ENCODE data around the gene MUC5AC.
"Not testable (repeated sequence)": the region's sequence is repeated elsewhere in the genome, so short reads cannot be mapped to it uniquely, and the experiment has no call there.

MUC5AC gene

DNA sequence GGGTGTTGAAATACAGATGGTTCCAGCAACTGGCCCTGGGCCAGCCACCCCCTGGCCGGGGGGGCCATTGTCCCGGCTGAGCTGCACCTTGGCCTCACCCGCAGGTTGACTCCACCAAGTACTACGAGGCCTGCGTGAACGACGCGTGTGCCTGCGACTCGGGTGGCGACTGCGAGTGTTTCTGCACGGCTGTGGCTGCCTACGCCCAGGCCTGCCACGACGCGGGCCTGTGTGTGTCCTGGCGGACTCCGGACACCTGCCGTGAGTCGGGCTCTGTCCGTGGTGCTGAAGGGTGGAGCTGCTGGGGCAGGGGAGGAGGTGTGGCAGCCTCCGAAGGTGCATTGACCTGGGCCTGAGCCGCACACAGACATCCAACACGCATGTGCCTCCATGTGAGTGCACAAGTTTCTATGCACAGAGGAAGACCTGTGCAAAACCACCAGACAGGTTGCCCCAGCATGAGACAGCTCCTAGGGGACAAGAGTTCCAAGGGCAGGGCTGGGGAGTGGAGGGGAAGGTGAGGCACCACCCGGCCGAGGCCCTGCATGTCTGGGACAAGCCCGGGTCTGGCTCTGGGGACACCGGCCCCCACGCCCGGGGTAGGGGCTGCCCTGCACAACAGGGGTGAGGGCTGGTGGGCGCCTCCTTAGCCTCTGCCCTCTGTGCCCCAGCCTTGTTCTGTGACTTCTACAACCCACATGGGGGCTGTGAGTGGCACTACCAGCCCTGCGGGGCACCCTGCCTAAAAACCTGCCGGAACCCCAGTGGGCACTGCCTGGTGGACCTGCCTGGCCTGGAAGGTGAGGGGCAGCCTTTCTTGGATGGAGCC is 81.2 kb downstream of the MUC5AC start:
- no peak for DNase-seq

DNA sequence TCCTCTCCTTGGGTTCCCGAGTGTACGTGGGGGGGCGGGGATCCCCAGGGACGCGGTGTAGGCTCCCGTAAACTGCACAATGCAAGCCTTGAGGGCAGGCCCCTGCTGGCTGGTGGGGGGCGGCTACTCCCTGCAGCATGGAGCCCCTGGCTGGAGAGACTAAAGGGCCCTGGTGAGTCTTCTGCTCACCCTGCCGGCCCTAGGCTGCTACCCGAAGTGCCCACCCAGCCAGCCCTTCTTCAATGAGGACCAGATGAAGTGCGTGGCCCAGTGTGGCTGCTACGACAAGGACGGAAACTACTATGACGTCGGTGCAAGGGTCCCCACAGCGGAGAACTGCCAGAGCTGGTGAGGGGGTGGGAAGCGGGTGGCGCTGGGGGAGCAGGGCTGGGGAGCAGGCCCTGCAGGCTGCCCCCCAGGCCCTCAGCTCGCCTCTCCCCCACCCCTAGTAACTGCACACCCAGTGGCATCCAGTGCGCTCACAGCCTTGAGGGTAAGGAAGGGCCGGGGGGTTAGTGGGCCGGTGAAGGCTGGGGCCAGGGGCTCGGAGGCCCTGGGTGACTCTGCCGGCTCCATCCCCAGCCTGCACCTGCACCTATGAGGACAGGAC is 81.9 kb downstream of the MUC5AC start:
- no peak for DNase-seq

DNA sequence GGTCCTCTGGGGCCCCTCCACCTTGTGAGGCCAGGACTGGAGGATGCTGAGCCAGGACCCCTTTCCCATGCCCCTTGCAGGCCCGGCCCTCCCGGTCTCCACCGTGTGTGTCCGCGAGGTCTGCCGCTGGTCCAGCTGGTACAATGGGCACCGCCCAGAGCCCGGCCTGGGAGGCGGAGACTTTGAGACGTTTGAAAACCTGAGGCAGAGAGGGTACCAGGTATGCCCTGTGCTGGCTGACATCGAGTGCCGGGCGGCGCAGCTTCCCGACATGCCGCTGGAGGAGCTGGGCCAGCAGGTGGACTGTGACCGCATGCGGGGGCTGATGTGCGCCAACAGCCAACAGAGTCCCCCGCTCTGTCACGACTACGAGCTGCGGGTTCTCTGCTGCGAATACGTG is 83.0 kb downstream of the MUC5AC start:
- DNase-seq, result no peak

DNA sequence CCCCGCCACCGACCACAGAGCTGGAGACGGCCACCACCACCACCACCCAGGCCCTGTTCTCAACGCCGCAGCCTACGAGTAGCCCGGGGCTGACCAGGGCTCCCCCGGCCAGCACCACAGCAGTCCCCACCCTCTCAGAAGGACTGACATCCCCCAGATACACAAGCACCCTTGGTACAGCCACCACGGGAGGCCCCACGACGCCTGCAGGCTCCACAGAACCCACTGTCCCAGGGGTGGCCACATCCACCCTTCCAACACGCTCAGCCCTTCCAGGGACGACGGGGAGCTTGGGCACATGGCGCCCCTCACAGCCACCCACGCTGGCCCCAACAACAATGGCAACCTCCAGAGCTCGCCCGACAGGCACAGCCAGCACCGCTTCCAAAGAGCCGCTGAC is 84.0 kb downstream of the MUC5AC start:
- no peak for DNase-seq

- DNase-seq, result no peak
Measured at GRCh38 chr11:1242289-1242688, 84.5 kb downstream of the MUC5AC start.

GRCh38 chr11:1242751-1243150 is 85.0 kb downstream of the MUC5AC start:
- DNase-seq, result not testable (repeated sequence)

GRCh38 chr11:1243521-1243920 is 85.8 kb downstream of the MUC5AC start:
- not testable (repeated sequence) for DNase-seq

DNA sequence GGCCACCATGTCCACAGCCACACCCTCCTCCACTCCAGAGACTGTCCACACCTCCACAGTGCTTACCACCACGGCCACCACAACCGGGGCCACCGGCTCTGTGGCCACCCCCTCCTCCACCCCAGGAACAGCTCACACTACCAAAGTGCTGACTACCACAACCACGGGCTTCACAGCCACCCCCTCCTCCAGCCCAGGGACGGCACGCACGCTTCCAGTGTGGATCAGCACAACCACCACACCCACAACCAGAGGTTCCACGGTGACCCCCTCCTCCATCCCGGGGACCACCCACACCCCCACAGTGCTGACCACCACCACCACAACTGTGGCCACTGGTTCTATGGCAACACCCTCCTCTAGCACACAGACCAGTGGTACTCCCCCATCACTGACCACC is 86.8 kb downstream of the MUC5AC start:
- not testable (repeated sequence) for DNase-seq

- DNase-seq, result not testable (repeated sequence)
Measured at GRCh38 chr11:1245717-1246116, 88.0 kb downstream of the MUC5AC start.

DNA sequence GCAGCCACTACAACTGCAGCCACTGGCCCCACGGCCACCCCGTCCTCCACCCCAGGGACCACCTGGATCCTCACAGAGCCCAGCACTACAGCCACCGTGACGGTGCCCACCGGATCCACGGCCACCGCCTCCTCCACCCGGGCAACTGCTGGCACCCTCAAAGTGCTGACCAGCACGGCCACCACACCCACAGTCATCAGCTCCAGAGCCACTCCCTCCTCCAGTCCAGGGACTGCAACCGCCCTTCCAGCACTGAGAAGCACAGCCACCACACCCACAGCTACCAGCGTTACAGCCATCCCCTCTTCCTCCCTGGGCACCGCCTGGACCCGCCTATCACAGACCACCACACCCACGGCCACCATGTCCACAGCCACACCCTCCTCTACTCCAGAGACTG is 88.5 kb downstream of the MUC5AC start:
- DNase-seq, result not testable (repeated sequence)

GRCh38 chr11:1247026-1247425 is 89.3 kb downstream of the MUC5AC start:
- DNase-seq, result not testable (repeated sequence)

DNA sequence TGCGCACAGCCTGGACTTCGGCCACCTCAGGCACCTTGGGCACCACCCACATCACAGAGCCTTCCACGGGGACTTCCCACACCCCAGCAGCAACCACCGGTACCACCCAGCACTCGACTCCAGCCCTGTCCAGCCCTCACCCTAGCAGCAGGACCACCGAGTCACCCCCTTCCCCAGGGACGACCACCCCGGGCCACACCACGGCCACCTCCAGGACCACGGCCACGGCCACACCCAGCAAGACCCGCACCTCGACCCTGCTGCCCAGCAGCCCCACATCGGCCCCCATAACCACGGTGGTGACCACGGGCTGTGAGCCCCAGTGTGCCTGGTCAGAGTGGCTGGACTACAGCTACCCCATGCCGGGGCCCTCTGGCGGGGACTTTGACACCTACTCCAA is 91.2 kb downstream of the MUC5AC start:
- DNase-seq, result not testable (repeated sequence)

DNA sequence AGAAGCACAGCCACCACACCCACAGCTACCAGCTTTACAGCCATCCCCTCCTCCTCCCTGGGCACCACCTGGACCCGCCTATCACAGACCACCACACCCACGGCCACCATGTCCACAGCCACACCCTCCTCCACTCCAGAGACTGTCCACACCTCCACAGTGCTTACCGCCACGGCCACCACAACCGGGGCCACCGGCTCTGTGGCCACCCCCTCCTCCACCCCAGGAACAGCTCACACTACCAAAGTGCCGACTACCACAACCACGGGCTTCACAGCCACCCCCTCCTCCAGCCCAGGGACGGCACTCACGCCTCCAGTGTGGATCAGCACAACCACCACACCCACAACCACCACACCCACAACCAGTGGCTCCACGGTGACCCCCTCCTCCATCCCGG is 92.7 kb downstream of the MUC5AC start:
- not testable (repeated sequence) for DNase-seq

Data from right forelimb (tissue), 1 donor.